ENCODE data around the gene CLDN18. TPM values are rescaled to one million over a fixed set of nuclear protein-coding genes. Genes with fewer than 3 reads are reported as not detected.

Gene CLDN18
- total and polyA plus RNA-seq, 2 donors (not counting 1 experiment from before 2014, with no cell fraction given), result not detected

Other genes starting within 250 kb of the CLDN18 start
- gene SOX14, start 245.8 kb upstream of the CLDN18 start, total RNA-seq, result not detected in 2 replicates
- gene SOX14, start 245.8 kb upstream of the CLDN18 start, polyA plus RNA-seq, result not detected in 2 replicates
- not detected in 2 replicates for gene DZIP1L, start 105.4 kb downstream of the CLDN18 start, total RNA-seq
- gene DZIP1L, start 105.4 kb downstream of the CLDN18 start, polyA plus RNA-seq, result 0.25 TPM in 1 of 2 replicates, not detected in the other
- not detected in 2 replicates for gene A4GNT, start 122.2 kb downstream of the CLDN18 start, total RNA-seq
- gene A4GNT, start 122.2 kb downstream of the CLDN18 start, polyA plus RNA-seq, result not detected in 2 replicates
- 22.6 and 27.6 TPM in 2 replicates for gene DBR1, start 164.8 kb downstream of the CLDN18 start, total RNA-seq
- 7.5 and 8.1 TPM in 2 replicates for gene DBR1, start 164.8 kb downstream of the CLDN18 start, polyA plus RNA-seq
- gene ARMC8, start 177.1 kb downstream of the CLDN18 start, total RNA-seq, result 81.1 and 98.4 TPM in 2 replicates
- gene ARMC8, start 177.1 kb downstream of the CLDN18 start, polyA plus RNA-seq, result 35.3 and 46.2 TPM in 2 replicates

Data from B cell (primary cell).